Body of pancreas (tissue), 4 donors: ENCODE data around the gene HMG20A.

ENCODE experiments used
- CTCF ChIP-seq, 7 experiments: fragments of 450-650 bp in 4 of 7; fragments of 200-600 bp in 3 of 7; sonication (generic) in 3 of 7; IDR thresholded peaks; one replicate each; pipeline ENCODE4 v1.5.1; 2016 to 2019; ENCODE audit warnings: antibody characterized with exemption in 7 of 7
- POLR2A ChIP-seq, 3 donors: fragments of 450-650 bp; IDR thresholded peaks; one replicate each; pipeline ENCODE4 v1.6.1; 2016; ENCODE audit warnings: antibody characterized with exemption in 3 of 3, mild to moderate bottlenecking in 2 of 3

- TF ChIP-seq CTCF (IDR thresholded peaks at IDR 0.05) (no peak), POLR2A (IDR thresholded peaks at IDR 0.05) (no peak)
Measured at GRCh38 chr15:77417602-77418001, 3.1 kb upstream of the HMG20A start.
